ENCODE data around the gene HCFC1.
A peak's percentile ranks its signal among the peaks of the same experiment; 100 is the strongest.
"Not testable (repeated sequence)": the region's sequence is repeated elsewhere in the genome, so short reads cannot be mapped to it uniquely, and the experiment has no call there.

Gene HCFC1

DNA sequence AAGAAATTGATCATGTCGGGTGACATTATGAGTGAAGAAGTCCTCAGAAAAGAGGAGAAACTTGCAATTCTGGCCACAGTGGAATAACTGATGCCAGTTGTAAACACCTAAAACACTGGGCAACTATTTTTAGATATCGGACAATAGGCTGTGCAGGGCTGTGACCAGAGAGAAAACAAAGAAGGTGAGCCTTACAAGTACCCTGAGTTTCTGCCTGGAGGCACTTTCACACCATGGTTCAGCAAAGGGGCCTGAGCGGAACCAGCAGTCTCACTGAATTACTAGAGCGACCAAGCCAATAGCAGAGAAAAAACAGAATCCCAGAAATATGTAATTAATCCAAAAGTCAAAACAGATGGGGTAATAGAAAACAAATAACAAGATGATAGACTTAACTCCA lies 36.9 kb upstream of the HCFC1 start:
- DNase-seq (ENCODE audit: low read depth in 3 of 3): no peak

DNA sequence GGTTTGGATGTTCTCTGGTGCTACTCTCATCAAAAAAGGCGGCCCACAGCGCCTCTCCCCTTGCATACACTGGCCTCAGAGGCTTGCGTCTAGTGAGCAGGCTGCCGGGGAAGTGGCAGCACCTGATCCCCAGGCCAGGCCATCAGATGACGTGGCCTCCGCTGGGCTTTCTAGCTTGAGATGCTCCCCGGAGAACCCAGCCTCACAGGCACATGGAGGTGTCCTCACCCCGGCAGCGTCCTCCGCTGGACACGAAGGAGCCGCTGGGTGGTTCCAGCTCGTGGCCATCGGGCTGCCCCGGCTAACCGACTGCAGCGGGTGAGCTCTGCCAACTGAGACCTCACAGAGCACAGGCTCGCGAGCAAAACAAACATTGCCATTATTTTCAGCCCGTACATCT lies 35.3 kb upstream of the HCFC1 start:
- no peak for DNase-seq (ENCODE audit: low read depth in 3 of 3)

DNA sequence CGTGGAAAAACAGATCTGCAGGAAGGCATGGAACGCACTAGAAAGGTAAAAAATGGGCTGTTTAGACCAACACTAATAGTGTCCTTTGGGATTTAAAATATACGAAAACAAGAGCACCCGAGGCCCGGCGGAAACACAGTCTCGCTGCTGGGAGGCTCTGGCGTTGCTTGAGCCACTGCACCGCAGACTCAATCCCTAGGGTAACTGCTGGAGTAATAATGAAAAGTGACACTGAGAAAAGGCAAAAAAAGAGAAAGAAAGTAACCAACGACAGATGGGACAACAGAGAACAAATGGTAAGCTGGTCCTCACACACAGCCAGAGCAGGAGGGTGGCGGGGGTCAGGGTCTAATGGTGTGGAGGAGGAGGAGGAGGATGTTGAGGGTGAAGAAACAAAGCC lies 32.7 kb upstream of the HCFC1 start:
- DNase-seq (ENCODE audit: low read depth in 3 of 3): no peak

DNA sequence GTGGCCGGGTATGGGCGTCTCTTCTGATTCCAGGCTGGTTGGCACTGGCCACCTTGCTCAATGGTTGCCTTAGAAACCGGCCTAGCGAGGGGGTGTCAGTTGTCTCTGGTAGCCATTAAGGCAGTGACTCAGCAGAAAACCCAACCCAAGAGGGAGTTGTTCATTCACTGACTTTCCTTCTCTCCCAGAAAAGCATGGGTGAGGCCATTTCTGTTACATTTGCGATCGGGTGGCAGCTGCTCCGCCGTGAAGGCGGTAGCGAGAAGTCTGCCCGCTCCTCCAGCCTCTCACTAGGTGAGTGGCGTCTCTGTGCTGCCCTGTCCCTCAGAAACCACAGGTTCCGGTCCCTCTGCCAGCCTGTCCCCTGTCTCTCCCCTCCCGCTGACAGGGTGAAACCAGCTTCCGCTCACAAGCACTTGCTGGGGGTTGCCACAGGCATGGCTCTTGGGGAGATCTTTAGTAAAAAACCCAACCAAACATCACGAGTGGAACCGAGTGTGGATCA lies 30.6 kb upstream of the HCFC1 start:
- no peak for DNase-seq (ENCODE audit: low read depth in 3 of 3)

DNA sequence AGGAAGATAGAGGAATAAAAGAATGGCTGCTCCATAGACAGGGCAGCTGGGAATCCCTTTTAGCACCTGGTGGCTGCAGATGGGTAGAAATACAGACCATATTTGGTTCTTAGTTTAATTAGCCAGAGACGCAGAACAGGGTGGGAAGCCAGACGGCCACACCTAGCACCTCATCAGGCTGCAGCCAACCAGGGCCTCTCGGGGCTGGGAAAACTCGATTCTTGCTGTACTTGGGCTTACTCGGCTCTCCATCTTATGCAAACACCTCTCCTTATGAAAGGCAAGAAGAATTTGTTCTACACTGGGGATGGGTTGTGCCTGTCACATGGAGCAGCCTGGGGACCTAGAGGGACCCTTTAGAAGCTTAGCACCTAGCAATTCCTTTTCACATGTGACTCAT lies 28.4 kb upstream of the HCFC1 start:
- no peak for DNase-seq (ENCODE audit: low read depth in 3 of 3)

DNA sequence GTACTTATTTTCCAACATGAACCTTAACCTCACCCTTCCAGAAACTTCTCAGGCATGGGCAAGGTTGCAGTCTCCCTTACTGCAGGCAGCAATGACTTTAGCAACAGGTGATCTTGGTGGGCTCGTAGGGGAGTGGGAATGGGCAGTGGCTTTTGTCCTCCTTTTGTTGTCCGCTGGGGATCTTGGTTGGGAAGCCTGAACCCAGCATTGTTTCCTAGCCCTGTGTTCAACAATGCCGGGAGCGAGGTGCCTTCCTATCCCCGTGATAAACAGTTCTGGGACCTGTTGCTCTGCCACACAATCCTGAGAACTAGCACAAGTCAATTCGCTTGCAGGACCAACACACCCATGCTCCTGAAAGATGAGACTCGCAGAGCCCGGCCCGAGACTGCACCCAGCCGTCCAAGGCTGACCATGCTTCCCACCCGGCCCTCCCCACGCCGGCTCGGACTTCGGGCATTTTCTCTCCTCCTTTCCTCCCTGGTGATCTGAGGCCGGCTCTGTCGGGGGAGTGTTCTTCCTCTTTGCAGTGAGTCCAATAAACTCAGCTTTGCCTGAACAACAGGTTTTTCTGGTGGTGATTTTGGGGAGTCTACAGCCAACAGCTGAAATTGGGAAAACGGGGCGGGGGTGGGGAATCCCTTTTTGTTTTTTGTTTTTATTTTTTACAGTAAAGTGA lies 27.9 kb upstream of the HCFC1 start:
- no peak for DNase-seq (ENCODE audit: low read depth in 3 of 3)

DNA sequence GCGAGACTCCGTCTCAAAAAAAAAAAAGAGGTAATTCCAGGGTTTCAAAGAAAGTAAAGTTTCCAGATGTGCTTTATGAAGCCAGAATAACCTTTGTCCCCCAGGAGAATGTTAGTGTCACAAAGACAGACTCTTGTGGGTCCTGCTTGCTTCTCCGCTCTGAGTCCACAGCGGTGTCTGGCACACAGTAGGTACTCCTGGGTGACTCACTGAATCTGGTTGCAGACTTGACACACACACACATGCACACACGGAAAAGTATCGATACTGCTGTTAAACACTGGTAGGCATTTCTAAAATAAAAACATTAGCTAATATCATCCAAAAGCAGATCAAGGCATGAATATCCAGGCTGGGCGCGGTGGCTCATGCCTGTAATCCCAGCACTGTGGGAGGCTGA lies 23.9 kb upstream of the HCFC1 start:
- DNase-seq (ENCODE audit: low read depth in 3 of 3): no peak

DNA sequence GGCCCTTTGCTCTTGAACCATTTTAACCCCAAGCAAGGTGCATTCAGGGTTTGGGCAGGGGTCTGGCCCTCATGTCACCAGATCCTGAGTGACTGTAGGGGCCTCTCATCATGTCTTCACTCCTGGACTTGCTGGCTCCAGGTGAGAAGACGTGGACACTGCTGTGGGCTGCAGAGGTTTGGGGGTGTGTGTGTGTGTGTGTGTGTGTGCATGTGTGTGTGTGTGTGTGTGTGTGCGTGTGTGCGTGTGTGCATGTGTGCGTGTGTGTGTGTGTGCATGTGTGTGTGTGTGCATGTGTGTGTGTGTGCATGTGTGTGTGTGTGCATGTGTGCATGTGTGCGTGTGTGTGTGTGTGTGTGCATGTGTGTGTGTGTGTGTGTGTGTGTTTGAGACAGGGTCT lies 22.8 kb upstream of the HCFC1 start:
- DNase-seq (ENCODE audit: low read depth in 3 of 3): not testable (repeated sequence)

DNA sequence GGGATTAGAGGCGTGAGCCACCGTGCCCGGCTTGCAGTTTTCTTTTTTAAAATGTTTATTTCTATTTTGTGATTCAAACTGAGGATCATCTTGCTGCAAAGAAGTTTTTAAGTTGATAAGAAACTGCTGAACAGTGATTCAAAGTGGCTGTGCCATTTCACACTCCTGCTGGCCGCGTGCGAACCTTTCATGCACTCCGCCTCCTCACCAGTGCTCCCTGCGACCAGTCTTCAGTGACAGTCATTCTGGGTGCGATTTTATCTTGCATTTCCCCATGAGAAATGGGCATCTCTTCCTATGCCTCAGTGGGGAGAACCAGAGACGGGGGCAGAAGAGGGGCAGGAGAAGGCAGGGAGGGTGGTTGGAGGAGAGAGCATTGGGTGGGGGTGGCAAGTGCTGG lies 22.4 kb upstream of the HCFC1 start:
- no peak for DNase-seq (ENCODE audit: low read depth in 3 of 3)

DNA sequence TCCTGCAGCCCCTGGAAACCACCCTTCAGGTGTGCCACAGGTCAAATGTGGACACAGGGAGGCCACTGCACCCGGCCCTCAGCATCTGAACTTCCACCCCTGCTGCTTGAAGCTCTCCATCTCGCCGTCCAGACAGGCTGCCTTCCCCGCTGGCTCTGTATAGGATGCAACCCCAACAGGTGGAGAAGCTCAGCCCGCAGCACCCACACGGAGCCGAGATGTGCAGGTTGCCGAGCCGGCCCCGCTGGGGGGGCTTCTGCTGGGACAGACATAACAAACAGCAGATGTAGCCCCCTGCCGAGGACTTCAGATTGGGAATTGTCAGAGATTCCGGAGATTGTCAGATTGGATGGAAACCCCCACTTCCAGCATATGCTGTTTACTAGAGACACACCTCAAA lies 21.5 kb upstream of the HCFC1 start:
- DNase-seq (ENCODE audit: low read depth in 3 of 3): no peak

DNA sequence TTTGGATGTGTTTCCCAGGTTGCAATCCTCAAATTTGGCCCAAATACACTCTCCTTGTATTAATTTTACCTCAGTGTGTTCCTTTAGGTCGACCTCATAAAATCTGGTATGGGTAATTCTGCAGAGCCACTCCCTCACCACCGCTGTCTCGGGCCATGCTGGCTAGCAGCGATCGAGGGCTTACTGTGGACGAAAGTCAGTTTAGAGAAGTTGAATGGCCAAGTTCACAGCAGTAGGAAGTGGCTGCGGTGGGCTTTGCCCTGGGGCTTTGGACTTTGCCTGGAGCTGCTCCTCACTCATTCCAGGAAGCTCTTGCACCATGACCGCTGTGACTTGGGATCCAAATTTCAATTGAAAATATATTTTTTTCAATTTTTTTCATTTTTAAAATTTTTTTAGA lies 20.6 kb upstream of the HCFC1 start:
- DNase-seq (ENCODE audit: low read depth in 3 of 3): no peak

DNA sequence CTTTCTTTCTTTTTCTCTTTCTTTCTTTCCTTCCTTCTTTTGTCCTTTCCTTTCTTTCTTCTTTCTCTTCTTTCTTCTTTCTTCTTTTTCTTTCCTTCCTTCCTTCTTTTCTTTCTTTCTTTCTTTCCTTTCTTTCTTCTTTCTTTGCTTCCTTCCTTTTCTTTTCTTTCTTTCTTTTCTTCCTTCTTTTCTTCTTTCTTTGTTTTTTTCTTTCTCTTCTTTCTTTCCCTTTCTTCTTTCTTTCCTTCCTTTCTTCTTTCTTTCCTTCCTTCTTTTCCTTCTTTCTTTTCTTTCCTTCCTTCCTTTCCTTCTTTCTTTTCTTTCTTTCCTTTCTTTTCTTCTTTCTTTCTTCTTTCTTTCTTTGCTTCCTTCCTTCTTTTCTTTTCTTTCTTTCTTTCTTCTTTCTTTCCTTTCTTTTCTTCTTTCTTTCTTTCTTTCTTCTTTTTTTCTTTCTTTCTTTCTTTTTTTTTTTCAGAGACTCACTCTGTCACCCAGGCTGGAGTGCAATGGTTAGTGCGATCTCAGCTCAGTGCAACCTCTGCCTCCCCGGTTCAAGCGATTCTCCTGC lies 19.5 kb upstream of the HCFC1 start:
- DNase-seq (ENCODE audit: low read depth in 3 of 3): no peak

DNA sequence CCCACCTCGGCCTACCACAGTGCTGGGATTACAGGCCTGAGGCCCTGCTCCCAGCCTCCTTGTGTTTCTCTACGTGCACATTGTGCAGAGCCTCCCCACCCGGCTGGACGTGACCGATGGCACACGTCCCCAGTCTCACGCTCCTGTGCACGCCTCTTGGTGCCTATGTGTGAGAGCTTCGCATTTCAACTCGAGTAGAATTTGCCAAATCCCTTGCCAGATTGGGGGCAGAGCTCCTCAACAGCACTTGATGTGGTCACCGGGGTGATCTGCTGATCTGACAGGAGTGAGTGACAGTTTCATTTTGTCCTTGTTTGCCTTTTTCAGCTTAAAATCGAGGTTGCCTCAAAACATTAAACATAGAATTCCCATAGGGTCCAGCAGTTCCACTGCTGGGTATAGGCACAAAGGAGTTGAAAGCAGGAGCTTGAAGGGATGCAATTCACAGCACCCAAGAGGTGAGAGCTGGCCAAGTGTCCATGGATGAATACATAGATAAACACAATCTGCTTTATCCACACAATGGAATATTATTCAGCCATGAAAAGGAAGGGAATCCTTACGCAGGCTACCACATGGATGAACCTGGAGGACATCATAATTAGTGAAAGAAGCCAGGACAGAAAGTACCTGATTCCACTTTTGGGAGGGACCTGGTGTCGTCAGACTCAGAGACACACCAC lies 18.5 kb upstream of the HCFC1 start:
- DNase-seq (ENCODE audit: low read depth in 3 of 3): no peak

DNA sequence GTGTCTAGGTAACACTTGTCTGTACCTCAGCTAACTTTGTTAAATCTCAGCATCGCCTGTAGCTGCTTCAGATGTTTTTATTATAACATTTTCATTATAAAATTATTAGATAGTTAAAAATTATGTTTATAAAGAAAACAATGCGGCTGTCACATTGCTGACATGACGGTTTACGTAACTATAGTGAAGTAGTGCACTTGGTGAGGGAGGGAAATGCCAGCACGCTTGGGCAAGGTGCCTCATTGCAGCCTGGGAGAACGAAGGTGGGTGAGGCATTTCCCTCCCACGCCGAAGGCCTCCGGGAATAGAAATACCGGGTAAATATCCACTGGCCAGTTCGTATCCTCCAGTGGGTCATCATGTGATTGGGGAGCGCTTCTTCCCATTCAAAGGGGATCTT lies 16.9 kb upstream of the HCFC1 start:
- DNase-seq (ENCODE audit: low read depth in 3 of 3): no peak

DNA sequence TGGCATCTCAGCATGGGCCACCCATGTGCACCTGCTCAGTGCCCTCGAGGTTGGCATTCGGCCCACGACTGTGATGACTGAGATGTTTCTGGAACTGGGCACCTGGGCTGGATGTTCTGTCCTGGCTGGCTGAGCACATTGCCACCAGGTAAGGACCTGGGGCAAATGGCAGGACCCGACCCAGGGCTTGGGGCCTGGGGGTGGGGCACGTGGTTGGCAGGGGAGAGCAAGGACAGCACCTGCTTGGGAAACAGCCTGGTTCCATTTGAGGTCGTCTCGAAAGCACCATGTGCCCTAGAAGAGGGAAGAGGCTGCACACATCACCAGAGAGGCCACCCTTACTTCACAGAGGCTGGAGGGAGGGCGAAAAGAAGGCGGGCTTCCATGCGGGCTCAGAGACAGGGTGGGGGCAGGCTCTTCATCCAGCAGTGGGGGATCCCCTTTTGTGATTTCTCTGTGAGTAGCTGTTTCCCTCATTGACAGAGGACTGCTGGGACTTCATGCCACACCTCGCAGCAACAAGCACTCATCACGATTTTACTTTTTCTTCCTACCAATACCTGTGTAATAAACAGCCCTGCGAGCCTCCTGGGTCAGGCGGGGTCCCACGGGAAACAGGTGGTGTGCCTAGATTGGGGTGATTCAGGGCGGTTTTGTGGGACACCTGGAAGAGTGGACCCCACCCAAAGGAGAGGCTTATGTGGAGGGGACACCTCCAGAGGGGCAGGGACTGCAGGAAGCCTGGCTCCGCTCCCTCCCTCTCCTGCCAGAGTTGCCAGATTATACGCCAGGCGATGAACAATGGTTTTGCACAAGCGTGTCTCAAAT lies 12.9 kb upstream of the HCFC1 start:
- peak in 1 of 3 donors; percentile 52 for DNase-seq (ENCODE audit: low read depth in 3 of 3)

DNA sequence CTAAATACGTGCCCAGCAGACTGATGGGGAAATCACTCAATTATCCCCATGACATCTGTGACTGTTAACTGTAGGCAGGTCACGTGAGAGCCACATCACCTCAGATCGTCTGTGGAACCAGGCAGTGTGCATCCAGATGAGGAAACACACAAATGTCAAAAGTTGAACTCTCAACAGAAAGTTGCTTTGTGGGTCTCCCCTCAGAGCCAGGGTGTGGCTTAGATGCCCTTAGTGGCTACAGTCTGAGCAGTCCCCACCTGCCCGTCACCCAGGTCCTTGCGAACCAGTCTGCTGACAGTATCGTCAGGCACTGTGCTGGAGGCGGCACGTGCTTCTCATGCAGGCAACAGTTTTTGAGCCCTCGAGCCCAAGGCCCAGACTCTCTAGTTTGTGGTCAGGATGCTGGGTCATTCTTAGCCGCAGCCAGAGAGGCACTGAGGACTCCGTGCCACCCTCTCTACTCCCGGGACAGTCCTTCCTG lies 11.7 kb upstream of the HCFC1 start:
- DNase-seq (ENCODE audit: low read depth in 3 of 3): no peak

DNA sequence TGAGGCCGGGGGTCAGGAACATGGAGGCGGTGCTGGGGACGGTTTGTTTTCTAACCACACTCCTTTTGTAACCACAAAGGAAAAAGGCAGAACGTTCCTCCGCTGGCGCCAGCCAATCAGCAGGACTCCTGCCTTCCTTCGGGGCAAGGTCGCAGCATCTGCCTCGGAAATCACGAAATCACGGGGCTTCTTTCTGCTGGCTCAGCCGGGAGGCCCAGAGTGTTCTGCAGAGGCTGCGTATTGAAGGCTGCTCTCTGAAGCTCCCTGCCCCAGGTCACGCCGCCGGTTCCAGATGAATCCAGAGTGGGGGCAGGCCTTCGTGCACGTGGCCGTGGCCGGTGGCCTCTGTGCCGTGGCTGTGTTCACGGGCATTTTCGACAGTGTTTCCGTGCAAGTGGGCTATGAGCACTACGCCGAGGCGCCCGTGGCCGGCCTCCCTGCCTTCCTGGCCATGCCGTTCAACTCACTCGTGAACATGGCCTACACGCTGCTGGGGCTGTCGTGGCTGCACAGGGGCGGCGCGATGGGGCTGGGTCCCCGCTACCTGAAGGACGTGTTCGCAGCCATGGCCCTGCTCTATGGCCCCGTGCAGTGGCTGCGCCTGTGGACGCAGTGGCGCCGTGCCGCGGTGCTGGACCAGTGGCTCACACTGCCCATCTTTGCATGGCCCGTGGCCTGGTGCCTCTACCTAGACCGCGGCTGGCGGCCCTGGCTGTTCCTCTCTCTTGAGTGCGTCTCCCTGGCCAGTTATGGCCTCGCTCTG lies 10.3 kb upstream of the HCFC1 start:
- peak in 2 of 3 donors; percentile 47 to 64 for DNase-seq (ENCODE audit: low read depth in 3 of 3)

DNA sequence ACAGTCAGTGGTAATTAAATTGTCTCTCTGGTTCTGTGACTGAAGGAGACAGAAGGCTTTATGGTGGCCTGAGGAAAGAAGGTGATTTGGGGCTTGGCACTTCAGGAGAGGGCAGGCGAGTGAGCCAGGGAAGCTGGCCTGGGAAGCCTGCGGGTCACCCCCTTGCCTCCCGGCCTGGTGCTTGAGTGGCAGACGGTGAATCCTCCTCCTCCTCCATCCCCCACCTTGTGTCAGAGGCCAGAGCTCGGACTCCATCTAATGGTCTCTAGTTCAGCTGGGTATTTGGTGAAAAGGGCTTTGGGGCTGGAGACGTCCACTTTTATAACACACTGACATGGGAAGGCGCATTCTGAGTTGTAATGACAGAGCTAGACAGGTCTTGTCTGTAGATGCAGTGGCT lies 9.6 kb upstream of the HCFC1 start:
- DNase-seq (ENCODE audit: low read depth in 3 of 3): no peak

DNA sequence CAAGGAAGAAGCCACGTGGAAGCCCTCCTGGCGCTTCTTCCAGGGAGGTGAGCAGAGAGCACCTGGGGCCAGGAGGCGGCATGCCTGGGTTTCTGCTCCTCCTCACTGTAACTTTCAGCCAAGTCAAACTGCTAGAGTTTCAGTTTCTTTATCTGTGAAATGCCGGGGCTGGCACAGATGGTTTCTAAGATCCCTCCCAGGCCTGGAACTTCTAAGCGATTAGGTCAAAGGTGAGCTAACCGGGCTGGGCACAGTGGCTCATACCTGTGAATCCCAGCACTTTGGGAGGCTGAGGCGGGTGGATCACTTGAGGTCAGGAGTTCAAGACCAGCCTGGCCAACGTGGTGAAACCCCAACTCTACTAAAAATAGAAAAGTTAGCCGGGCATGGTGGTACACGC lies 8.8 kb upstream of the HCFC1 start:
- DNase-seq (ENCODE audit: low read depth in 3 of 3): not testable (repeated sequence)

DNA sequence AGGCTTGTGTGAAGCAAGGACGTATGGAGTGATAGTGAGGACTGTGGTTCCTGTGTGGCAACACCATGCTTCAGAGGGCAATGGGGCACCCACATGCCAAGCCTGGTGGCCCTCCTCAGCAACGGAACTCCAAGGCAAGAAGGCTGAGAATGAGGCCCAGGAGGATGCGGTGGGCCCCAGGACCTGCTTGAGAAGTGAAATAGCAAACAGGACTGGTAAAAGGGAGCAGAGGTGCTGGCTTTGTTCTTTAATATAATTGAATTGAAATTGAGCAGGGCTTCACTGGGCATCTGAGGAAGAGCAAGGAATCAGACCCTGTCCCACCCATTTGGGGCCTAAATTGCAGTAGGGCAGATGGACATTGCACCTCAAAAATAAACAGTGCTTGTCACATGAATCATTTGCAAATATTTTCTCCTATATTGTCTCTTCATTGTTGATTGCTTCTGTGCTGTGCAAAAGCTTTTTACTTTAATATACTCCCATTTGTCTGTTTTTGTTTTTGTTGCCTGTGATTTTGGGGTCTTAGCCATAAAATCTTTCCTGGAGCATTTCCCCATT lies 3.2 kb upstream of the HCFC1 start:
- no peak for DNase-seq (ENCODE audit: low read depth in 3 of 3)

Data from stimulated activated CD4-positive, alpha-beta T cell treated with anti-CD3 and anti-CD28 coated beads, TNF-alpha, amount 100 ng/mL, for 48 hours (primary cell).